ENCODE measurements around the gene CD151. TPM values are rescaled to one million over a fixed set of nuclear protein-coding genes. Genes with fewer than 3 reads are reported as not detected.

Gene CD151
- total RNA-seq, 8 experiments from 2014 or later, result 43.0 to 311 (median 121) TPM

- Histone ChIP-seq H3K4me1 (replicated peaks in 1 of 2) (peaks cover 37 to 39% of the 10 kb centered on the region in 2 donors), H3K27ac (no peak overlapping the region), H3K4me3 (no peak overlapping the region)
- WGBS, 10 experiments, result no CpG with 5 or more reads among the region's 53 CpGs
- in situ Hi-C loops (cut with MboI; ENCODE audit: low pct_unique_long_range_greater_than_20kb in 2 of 9, low sequenced_read_pairs in 9 of 9, unreplicated experiment in 9 of 9), result no loop called here
- ATAC-seq (replicated peaks in 6 of 8), result no peak
These were observed 9.1 kb upstream of the CD151 start for GRCh38 chr11:823441-824291.

DNA sequence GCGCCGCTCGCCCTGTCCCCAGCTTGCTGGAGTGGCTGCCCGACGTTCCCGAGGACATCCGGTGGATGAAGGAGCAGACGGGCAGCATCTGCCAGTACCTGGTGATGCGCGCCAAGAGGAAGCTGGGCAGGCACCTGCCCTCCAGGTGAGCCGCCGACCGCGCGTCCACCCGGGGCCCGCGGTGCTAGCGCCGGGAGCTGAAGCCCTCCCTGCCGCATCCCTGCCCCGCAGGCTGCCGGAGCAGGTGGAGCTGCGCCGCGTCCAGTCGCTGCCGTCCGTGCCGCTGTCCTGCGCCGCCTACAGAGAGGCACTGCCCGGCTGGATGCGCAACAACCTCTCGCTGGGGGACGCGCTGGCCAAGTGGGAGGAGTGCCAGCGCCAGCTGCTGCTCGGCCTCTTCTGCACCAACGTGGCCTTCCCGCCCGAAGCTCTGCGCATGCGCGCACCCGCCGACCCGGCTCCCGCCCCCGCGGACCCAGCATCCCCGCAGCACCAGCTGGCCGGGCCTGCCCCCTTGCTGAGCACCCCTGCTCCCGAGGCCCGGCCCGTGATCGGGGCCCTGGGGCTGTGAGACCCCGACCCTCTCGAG, 8.4 kb upstream of the CD151 start:
- WGBS, 10 experiments, result 90% methylated on average over 2 to 7 of the region's 59 CpGs; no CpG with 5 or more reads in 8 of the 10 experiments
- Histone ChIP-seq H3K4me1 (replicated peaks in 1 of 2) (peaks cover 40 to 41% of the 10 kb centered on the region in 2 donors), H3K4me3 (no peak overlapping the region), H3K27ac (no peak overlapping the region)
- ATAC-seq (replicated peaks in 6 of 8), result no peak
- in situ Hi-C loops (cut with MboI; ENCODE audit: low pct_unique_long_range_greater_than_20kb in 2 of 9, low sequenced_read_pairs in 9 of 9, unreplicated experiment in 9 of 9), result no loop called here

DNA sequence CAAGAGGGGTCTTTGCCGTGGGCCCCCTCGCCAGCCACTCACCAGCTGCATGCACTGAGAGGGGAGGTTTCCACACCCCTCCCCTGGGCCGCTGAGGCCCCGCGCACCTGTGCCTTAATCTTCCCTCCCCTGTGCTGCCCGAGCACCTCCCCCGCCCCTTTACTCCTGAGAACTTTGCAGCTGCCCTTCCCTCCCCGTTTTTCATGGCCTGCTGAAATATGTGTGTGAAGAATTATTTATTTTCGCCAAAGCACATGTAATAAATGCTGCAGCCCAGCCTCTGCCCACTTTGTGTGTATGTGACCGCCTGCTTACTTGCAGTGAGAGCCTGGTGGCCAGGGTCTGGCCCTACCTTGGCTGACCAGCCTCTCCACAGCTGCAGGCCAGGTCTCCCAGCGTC, 7.8 kb upstream of the CD151 start:
- ATAC-seq (replicated peaks in 6 of 8), result no peak
- WGBS, 10 experiments, result 50 to 100% (median 80%) methylated on average over 1 to 3 of the region's 11 CpGs; no CpG with 5 or more reads in 5 of the 10 experiments
- Histone ChIP-seq H3K27ac (no peak overlapping the region), H3K4me3 (no peak overlapping the region), H3K4me1 (replicated peaks in 1 of 2) (peaks cover 45 to 47% of the 10 kb centered on the region in 2 donors)
- in situ Hi-C loops (cut with MboI; ENCODE audit: low pct_unique_long_range_greater_than_20kb in 2 of 9, low sequenced_read_pairs in 9 of 9, unreplicated experiment in 9 of 9), result no loop called here

GRCh38 chr11:825366-826226, 7.2 kb upstream of the CD151 start:
- no peak overlapping the region for H3K27ac ChIP-seq
- WGBS, 10 experiments, result 80 to 100% (median 86%) methylated on average over 1 to 3 of the region's 12 CpGs; no CpG with 5 or more reads in 6 of the 10 experiments
- H3K4me3 ChIP-seq, result no peak overlapping the region
- ATAC-seq (replicated peaks in 6 of 8), result no peak
- H3K4me1 ChIP-seq (replicated peaks in 1 of 2), result peaks cover 46% of the 10 kb centered on the region in 2 donors
- in situ Hi-C loops (cut with MboI; ENCODE audit: low pct_unique_long_range_greater_than_20kb in 2 of 9, low sequenced_read_pairs in 9 of 9, unreplicated experiment in 9 of 9), result no loop called here

GRCh38 chr11:826227-826621, 6.5 kb upstream of the CD151 start:
- Histone ChIP-seq H3K27ac (no peak overlapping the region), H3K4me3 (no peak overlapping the region), H3K4me1 (replicated peaks in 1 of 2) (peaks cover 46% of the 10 kb centered on the region in 2 donors)
- in situ Hi-C loops (cut with MboI; ENCODE audit: low pct_unique_long_range_greater_than_20kb in 2 of 9, low sequenced_read_pairs in 9 of 9, unreplicated experiment in 9 of 9), result no loop called here
- WGBS, 10 experiments, result 20 to 100% (median 74%) methylated on average over 1 to 6 of the region's 9 CpGs; no CpG with 5 or more reads in 4 of the 10 experiments
- no peak for ATAC-seq (replicated peaks in 6 of 8)

- ATAC-seq (replicated peaks in 6 of 8), result peak in 2 of 8 experiments; percentile 0 to 4
- 7 to 11% methylated on average over 3 to 6 of the region's 22 CpGs; no CpG with 5 or more reads in 8 of the 10 experiments for WGBS, 10 experiments
- peaks cover 52% of the 10 kb centered on the region in 2 donors for H3K4me1 ChIP-seq (replicated peaks in 1 of 2)
- in situ Hi-C loops (cut with MboI; ENCODE audit: low pct_unique_long_range_greater_than_20kb in 2 of 9, low sequenced_read_pairs in 9 of 9, unreplicated experiment in 9 of 9), result no loop called here
- peak overlapping the region; percentile 12 to 38 (median 32) for H3K4me3 ChIP-seq
- H3K27ac ChIP-seq, result peak overlapping the region; percentile 71 to 76
These were observed 6.0 kb upstream of the CD151 start for GRCh38 chr11:826836-827145.

GRCh38 chr11:827146-827896, 5.4 kb upstream of the CD151 start:
- Histone ChIP-seq H3K4me3 (peak overlapping the region; percentile 12 to 38 (median 32)), H3K4me1 (replicated peaks in 1 of 2) (peaks cover 57% of the 10 kb centered on the region in 2 donors), H3K27ac (peak overlapping the region; percentile 71 to 76)
- no CpG with 5 or more reads among the region's 66 CpGs for WGBS, 10 experiments
- in situ Hi-C loops (cut with MboI; ENCODE audit: low pct_unique_long_range_greater_than_20kb in 2 of 9, low sequenced_read_pairs in 9 of 9, unreplicated experiment in 9 of 9), result no loop called here
- ATAC-seq (replicated peaks in 6 of 8), result peak in 6 of 8 experiments; percentile 0 to 18 (median 9)

DNA sequence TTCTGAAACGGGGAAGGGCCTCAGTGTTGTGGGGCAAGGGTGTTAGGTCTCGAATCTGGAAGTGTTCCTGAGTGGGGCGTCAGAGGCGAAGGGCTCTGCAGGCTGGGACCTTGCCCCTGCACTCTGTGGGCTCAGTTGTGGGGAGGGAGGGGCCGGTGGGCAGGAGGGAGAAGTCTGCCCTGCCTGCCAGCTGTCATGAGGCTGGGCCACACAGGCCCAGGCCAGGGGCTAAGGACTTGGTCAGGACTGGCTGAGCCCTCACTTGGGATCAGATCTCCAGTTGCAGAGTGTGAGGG, 4.9 kb upstream of the CD151 start, which contains the start of gene CRACR2B:
CRACR2B (plus strand) TSS at position 23 of the 296 bp plus-strand sequence. CDS start 689 bp downstream, outside the sequence.
- Histone ChIP-seq H3K4me1 (replicated peaks in 1 of 2) (peaks cover 58 to 60% of the 10 kb centered on the region in 2 donors), H3K4me3 (peak within 1 kb of the TSS; percentile 12 to 38 (median 32)), H3K27ac (peak within 1 kb of the TSS; percentile 71 to 76)
- in situ Hi-C loops (cut with MboI; ENCODE audit: low pct_unique_long_range_greater_than_20kb in 2 of 9, low sequenced_read_pairs in 9 of 9, unreplicated experiment in 9 of 9), result no loop called here
- no CpG with 5 or more reads among the region's 5 CpGs for WGBS, 10 experiments
- ATAC-seq (replicated peaks in 6 of 8), result no peak

- WGBS, 10 experiments, result 0% methylated on average over 6 of the region's 21 CpGs; no CpG with 5 or more reads in 9 of the 10 experiments
- peak overlapping the region; percentile 71 to 76 for H3K27ac ChIP-seq
- peak overlapping the region in 2 of 5 donors; percentile 1 to 38 for H3K4me3 ChIP-seq
- peaks cover 60 to 61% of the 10 kb centered on the region in 2 donors for H3K4me1 ChIP-seq (replicated peaks in 1 of 2)
- peak in 5 of 8 experiments; percentile 15 to 47 (median 42) for ATAC-seq (replicated peaks in 6 of 8)
- in situ Hi-C loops (cut with MboI; ENCODE audit: low pct_unique_long_range_greater_than_20kb in 2 of 9, low sequenced_read_pairs in 9 of 9, unreplicated experiment in 9 of 9), result no loop called here
These were observed 4.1 kb upstream of the CD151 start for GRCh38 chr11:828506-829175.

- 0 to 100% (median 38%) methylated on average over 1 to 4 of the region's 40 CpGs; no CpG with 5 or more reads in 6 of the 10 experiments for WGBS, 10 experiments
- Histone ChIP-seq H3K27ac (peak overlapping the region; percentile 71 to 76), H3K4me1 (replicated peaks in 1 of 2) (peaks cover 65 to 68% of the 10 kb centered on the region in 2 donors), H3K4me3 (peak overlapping the region in 4 of 5 donors; percentile 22 to 38 (median 28))
- peak in 6 of 8 experiments; percentile 0 to 22 (median 6) for ATAC-seq (replicated peaks in 6 of 8)
- in situ Hi-C loops (cut with MboI; ENCODE audit: low pct_unique_long_range_greater_than_20kb in 2 of 9, low sequenced_read_pairs in 9 of 9, unreplicated experiment in 9 of 9), result no loop called here
These were observed 3.4 kb upstream of the CD151 start for GRCh38 chr11:829176-829846.

DNA sequence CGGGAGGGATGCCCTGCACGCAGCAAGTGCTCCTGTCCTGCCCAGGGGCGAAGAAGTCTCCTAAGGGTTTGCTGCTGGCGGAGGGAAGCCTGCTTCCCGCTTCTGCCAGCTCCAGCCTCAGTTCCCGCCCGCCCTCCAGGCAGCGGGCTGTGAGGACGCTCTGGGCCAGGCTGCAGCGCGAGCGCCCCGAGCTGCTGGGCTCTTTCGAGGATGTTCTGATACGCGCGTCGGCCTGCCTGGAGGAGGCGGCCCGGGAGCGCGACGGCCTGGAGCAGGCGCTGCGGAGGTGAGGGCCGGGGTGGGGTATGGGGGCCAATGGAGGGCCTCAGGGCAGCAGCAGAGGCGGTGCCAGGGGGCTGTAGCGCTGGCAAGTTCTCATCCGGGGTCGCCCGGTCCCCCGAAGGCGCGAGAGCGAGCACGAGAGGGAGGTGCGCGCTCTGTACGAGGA, 2.9 kb upstream of the CD151 start:
- no CpG with 5 or more reads among the region's 39 CpGs for WGBS, 10 experiments
- peak in 5 of 8 experiments; percentile 0 to 24 (median 4) for ATAC-seq (replicated peaks in 6 of 8)
- Histone ChIP-seq H3K4me3 (peak overlapping the region; percentile 7 to 38 (median 27)), H3K27ac (no peak overlapping the region), H3K4me1 (replicated peaks in 1 of 2) (peaks cover 65 to 73% of the 10 kb centered on the region in 2 donors)
- in situ Hi-C loops (cut with MboI; ENCODE audit: low pct_unique_long_range_greater_than_20kb in 2 of 9, low sequenced_read_pairs in 9 of 9, unreplicated experiment in 9 of 9), result no loop called here
